ENCODE measurements around the gene AGMO.

The AGMO gene

GRCh38 chr7:15452670-15453069 lies 109.1 kb downstream of the AGMO start:
- no peak for DNase-seq

GRCh38 chr7:15446722-15447121 lies 115.1 kb downstream of the AGMO start:
- DNase-seq, result no peak

GRCh38 chr7:15446280-15446679 lies 115.5 kb downstream of the AGMO start:
- no peak for DNase-seq

GRCh38 chr7:15441915-15442314 lies 119.9 kb downstream of the AGMO start:
- no peak for DNase-seq

DNA sequence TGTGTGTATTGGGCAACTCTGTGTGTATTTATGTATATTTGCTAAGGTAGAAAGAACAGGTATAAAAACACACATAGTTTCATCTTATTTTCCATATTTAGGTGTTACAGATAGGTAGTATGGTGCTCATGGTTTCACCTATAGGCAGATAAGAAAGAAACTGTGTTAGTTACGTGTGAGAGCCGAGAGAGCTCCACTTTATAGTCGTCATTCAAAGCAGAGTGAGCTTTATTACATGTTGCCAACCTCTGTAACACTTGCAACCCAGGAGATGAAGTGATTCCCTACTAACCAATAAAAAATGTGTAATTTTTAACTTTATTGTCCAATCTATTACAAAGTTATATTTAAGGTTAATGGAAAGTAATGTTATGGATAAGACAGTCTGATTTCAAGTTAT lies 121.3 kb downstream of the AGMO start:
- DNase-seq, result no peak

DNA sequence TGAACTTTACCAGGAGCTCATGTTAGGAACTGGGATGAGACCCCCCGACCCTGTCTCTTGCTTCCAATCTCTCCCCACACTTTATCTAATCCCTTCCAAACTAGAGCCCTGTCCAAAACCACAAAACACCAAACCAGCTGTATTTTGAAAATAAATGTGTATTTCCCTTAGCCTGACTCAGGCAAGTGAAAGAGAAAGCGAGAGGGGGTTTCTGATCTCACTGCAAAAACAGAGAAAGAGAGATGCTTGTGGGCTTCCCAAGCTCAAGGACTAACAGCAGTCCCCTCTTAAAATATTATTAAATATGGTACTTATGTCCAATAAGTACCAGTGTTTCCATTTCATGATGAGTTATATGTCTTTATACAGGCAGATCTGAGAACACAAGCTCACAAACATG lies 122.0 kb downstream of the AGMO start:
- no peak for DNase-seq

- DNase-seq, result no peak
Observed at GRCh38 chr7:15433151-15433550, 128.7 kb downstream of the AGMO start.

GRCh38 chr7:15430911-15431310 lies 130.9 kb downstream of the AGMO start:
- DNase-seq, result no peak

DNA sequence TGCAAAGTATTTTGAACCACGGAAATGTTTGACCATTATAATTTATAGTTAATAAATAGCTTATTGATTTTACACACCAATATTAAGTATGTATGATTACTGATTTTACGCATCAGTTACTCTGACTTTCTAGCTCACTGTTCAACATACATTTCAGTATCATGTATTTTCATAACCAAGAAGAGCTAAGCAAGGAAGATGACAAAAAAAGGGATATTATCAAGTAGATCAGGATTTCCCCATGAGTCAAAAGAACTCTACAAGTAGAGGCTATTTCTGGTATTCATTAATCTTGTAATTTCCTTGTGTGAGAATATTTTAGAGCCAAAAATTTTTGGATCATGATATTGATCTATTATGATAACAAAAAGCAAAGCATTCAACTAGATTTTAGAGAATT lies 131.6 kb downstream of the AGMO start:
- DNase-seq, result no peak

- no peak for DNase-seq
Observed at GRCh38 chr7:15424468-15424867, 137.3 kb downstream of the AGMO start.

GRCh38 chr7:15419596-15419995 lies 142.2 kb downstream of the AGMO start:
- DNase-seq, result no peak

GRCh38 chr7:15418264-15418663 lies 143.6 kb downstream of the AGMO start:
- DNase-seq, result no peak

- DNase-seq, result no peak
Observed at GRCh38 chr7:15417341-15417988, 144.3 kb downstream of the AGMO start.

DNA sequence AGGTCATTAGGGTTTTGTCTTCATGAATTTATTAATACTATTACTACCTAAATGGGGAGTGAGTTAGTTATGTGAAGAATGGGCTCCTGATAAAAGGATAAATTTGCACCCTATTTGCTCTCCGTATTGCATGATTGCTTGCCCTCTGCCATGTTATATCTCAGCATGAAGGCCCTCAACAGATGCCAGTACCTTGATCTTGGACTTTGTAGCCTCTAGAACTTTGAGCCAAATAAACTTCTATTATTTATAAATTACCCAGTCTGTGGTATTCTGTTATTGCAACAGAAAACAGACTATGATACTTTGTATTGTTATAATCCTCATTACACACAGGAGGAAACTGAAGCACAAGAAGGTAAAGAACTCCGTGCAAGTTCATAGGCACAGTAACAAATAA lies 150.8 kb downstream of the AGMO start:
- no peak for DNase-seq

- DNase-seq, result no peak
Observed at GRCh38 chr7:15407910-15408309, 153.9 kb downstream of the AGMO start.

GRCh38 chr7:15403751-15404150 lies 158.1 kb downstream of the AGMO start:
- DNase-seq, result no peak

DNA sequence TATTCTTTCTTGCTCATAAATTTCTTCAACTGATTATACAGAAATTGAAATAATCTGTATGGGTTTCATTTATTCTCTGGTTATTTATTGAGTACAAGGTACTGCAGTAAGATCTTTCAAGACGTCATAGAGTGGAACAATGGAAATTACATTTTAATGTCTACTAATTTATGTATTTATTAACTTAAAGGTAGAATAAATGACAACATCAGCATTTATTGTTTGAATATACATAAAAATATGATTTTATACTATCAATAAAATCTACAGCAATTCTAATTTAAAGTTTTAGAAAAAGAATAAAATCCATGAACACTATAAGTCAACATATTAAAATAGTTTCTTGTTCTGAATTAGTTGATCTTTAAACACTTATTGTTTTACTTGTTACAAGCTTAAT lies 158.5 kb downstream of the AGMO start:
- DNase-seq, result no peak

- no peak for DNase-seq
Observed at GRCh38 chr7:15402436-15403136, 159.2 kb downstream of the AGMO start.

DNA sequence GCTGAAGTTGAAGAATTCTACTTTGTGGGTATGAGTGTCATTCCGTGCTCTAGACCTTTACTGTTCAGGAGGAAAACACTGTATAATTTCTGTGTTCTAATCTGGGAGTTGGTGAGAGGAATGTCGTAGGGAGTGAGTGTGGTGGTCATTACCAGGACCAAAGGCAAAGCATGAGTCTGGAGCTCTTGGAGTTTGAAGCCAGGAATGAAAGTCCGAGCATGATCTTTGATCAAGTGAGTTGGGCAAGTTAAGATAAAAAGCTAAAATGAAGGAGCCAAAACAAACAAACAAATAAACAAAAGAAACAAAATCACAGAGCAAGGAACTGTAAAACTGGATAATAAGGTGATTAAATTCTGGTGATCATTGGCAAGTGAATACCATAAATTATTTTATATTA lies 161.4 kb downstream of the AGMO start:
- no peak for DNase-seq

DNA sequence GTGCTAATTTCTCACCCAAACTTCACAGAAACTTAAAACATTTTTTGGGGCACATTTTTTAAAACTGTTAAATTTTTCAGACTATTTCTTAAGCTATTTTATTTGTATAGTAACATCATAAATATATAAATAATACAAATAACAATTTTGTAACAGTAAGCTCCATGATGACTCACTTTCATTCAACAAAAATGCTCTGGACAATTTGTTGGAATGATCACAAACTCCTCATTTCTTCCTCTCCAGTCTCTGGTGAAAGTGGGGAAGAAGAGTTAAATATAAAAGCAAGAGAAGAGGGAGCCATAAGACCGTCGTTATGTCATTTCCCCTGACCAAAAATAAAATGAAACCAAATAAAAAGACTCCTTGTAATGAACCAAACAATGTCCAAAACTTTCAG lies 162.4 kb downstream of the AGMO start:
- DNase-seq, result no peak

- DNase-seq, result no peak
Observed at GRCh38 chr7:15397922-15398760, 163.7 kb downstream of the AGMO start.

- DNase-seq, result no peak
Observed at GRCh38 chr7:15397159-15397550, 164.7 kb downstream of the AGMO start.

GRCh38 chr7:15396210-15397158 lies 165.3 kb downstream of the AGMO start:
- DNase-seq, result no peak
